Measurements from ENCODE around the gene HTR1E.

GRCh38 chr6:87054143-87054833, 117.0 kb downstream of the HTR1E start:
- TF ChIP-seq POLR2A (IDR thresholded peaks at IDR 0.05; ENCODE audit: low read depth, low read length) (no peak), PAX5 (IDR thresholded peaks at IDR 0.05; ENCODE audit: insufficient read depth, low read length, severe bottlenecking) (no peak)

All from GM12891 (cell line).